Effector memory CD4-positive, alpha-beta T cell (primary cell): Measurements from ENCODE around the gene KMT2B.

ENCODE experiments used
- DNase-seq, 3 donors: peaks; one replicate each; pipeline ENCODE4 v3.0.0-alpha.2; 2020
- H3K27ac ChIP-seq: 2 replicates; pipeline ENCODE4 v1.7.0; 2013; ENCODE audit warnings: mild to moderate bottlenecking, low read length, moderate library complexity; ENCODE audit not compliant: insufficient read depth, poor library complexity, severe bottlenecking
- H3K27me3 ChIP-seq: replicated peaks from 2 replicates; pipeline ENCODE4 v1.7.0; 2013; ENCODE audit warnings: mild to moderate bottlenecking, low read length; ENCODE audit not compliant: insufficient read depth, control insufficient read depth, poor library complexity, severe bottlenecking
- H3K36me3 ChIP-seq: 2 replicates; pipeline ENCODE4 v1.7.0; 2013; ENCODE audit warnings: mild to moderate bottlenecking, low read length, moderate library complexity; ENCODE audit not compliant: control insufficient read depth, insufficient read depth
- H3K4me1 ChIP-seq: 2 replicates; pipeline ENCODE4 v1.7.0; 2013; ENCODE audit warnings: low read length, mild to moderate bottlenecking; ENCODE audit not compliant: control insufficient read depth, insufficient read depth, poor library complexity, severe bottlenecking
- H3K4me3 ChIP-seq: 2 replicates; pipeline ENCODE4 v1.7.0; 2013; ENCODE audit warnings: low read length, low read depth, mild to moderate bottlenecking; ENCODE audit not compliant: insufficient read depth, poor library complexity, severe bottlenecking
- H3K9me3 ChIP-seq: 2 replicates; pipeline ENCODE4 v1.7.0; 2013; ENCODE audit warnings: mild to moderate bottlenecking, low read length, moderate library complexity; ENCODE audit not compliant: control insufficient read depth

Gene KMT2B

GRCh38 chr19:35725216-35725861 lies 7.5 kb downstream of the KMT2B start:
- H3K4me3 ChIP-seq: no peak overlapping the region
- peaks cover 95% of the 10 kb centered on the region for H3K36me3 ChIP-seq
- H3K4me1 ChIP-seq: no peaks in the 10 kb centered on the region
- H3K27me3 ChIP-seq: no peaks in the 10 kb centered on the region
- H3K9me3 ChIP-seq: no peaks in the 10 kb centered on the region
- no peak for DNase-seq
- no peak overlapping the region for H3K27ac ChIP-seq

- no peaks in the 10 kb centered on the region for H3K27me3 ChIP-seq
- no peak for DNase-seq
- no peaks in the 10 kb centered on the region for H3K9me3 ChIP-seq
- no peaks in the 10 kb centered on the region for H3K4me1 ChIP-seq
- H3K4me3 ChIP-seq: no peak overlapping the region
- H3K36me3 ChIP-seq: peaks cover 100% of the 10 kb centered on the region
- H3K27ac ChIP-seq: no peak overlapping the region
Measured at GRCh38 chr19:35727053-35727955, 9.5 kb downstream of the KMT2B start.

- no peak overlapping the region for H3K4me3 ChIP-seq
- H3K27ac ChIP-seq: no peak overlapping the region
- H3K9me3 ChIP-seq: no peaks in the 10 kb centered on the region
- no peaks in the 10 kb centered on the region for H3K4me1 ChIP-seq
- H3K27me3 ChIP-seq: no peaks in the 10 kb centered on the region
- peaks cover 98% of the 10 kb centered on the region for H3K36me3 ChIP-seq
- DNase-seq: no peak
Measured at GRCh38 chr19:35727956-35728706, 10.3 kb downstream of the KMT2B start.

- H3K36me3 ChIP-seq: peaks cover 96% of the 10 kb centered on the region
- no peak overlapping the region for H3K4me3 ChIP-seq
- H3K9me3 ChIP-seq: no peaks in the 10 kb centered on the region
- H3K27me3 ChIP-seq: no peaks in the 10 kb centered on the region
- no peaks in the 10 kb centered on the region for H3K4me1 ChIP-seq
- H3K27ac ChIP-seq: no peak overlapping the region
- DNase-seq: no peak
Measured at GRCh38 chr19:35729021-35729420, 11.2 kb downstream of the KMT2B start.

- Histone ChIP-seq H3K36me3 (peaks cover 91% of the 10 kb centered on the region), H3K27ac (no peak overlapping the region), H3K27me3 (no peaks in the 10 kb centered on the region), H3K4me1 (no peaks in the 10 kb centered on the region), H3K4me3 (no peak overlapping the region), H3K9me3 (no peaks in the 10 kb centered on the region)
- DNase-seq: no peak
Measured at GRCh38 chr19:35729763-35730162, 12.0 kb downstream of the KMT2B start.

- DNase-seq: no peak
- H3K36me3 ChIP-seq: peaks cover 90% of the 10 kb centered on the region
Measured at GRCh38 chr19:35730326-35730725, 12.5 kb downstream of the KMT2B start.

GRCh38 chr19:35731353-35731752 lies 13.6 kb downstream of the KMT2B start:
- H3K27me3 ChIP-seq: no peaks in the 10 kb centered on the region
- H3K9me3 ChIP-seq: no peaks in the 10 kb centered on the region
- no peak overlapping the region for H3K4me3 ChIP-seq
- H3K4me1 ChIP-seq: no peaks in the 10 kb centered on the region
- H3K27ac ChIP-seq: no peak overlapping the region
- peaks cover 79% of the 10 kb centered on the region for H3K36me3 ChIP-seq
- no peak for DNase-seq

More at GRCh38 chr19:35730326-35730725, 12.5 kb downstream of the KMT2B start:
- Histone ChIP-seq H3K4me3 (no peak overlapping the region), H3K9me3 (no peaks in the 10 kb centered on the region), H3K27me3 (no peaks in the 10 kb centered on the region), H3K4me1 (no peaks in the 10 kb centered on the region), H3K27ac (no peak overlapping the region)

GRCh38 chr19:35731779-35732405 lies 14.1 kb downstream of the KMT2B start:
- no peak for DNase-seq
- Histone ChIP-seq H3K4me1 (no peaks in the 10 kb centered on the region), H3K9me3 (no peaks in the 10 kb centered on the region), H3K4me3 (no peak overlapping the region), H3K27ac (no peak overlapping the region), H3K27me3 (no peaks in the 10 kb centered on the region), H3K36me3 (peaks cover 78% of the 10 kb centered on the region)

- H3K4me1 ChIP-seq: no peaks in the 10 kb centered on the region
- peaks cover 78% of the 10 kb centered on the region for H3K36me3 ChIP-seq
- H3K27me3 ChIP-seq: no peaks in the 10 kb centered on the region
- no peak overlapping the region for H3K4me3 ChIP-seq
- no peak overlapping the region for H3K27ac ChIP-seq
- no peaks in the 10 kb centered on the region for H3K9me3 ChIP-seq
- no peak for DNase-seq
Measured at GRCh38 chr19:35732540-35733179, 14.9 kb downstream of the KMT2B start.
